Astrocyte (in vitro differentiated cells and primary cell): ENCODE measurements around the gene OR2W3.

Source experiments
- EZH2 ChIP-seq: IDR thresholded peaks from 2 replicates; pipeline ENCODE4 v1.6.1; 2012; ENCODE audit warnings: mild to moderate bottlenecking, low read length, inconsistent platforms; ENCODE audit not compliant: insufficient read depth
- TF ChIP-seq, protein P1 (sequence below): IDR thresholded peaks from 2 replicates; pipeline ENCODE4 v1.5.1; 2011; ENCODE audit warnings: low read depth, mild to moderate bottlenecking, inconsistent platforms, low read length, moderate library complexity; ENCODE audit not compliant: insufficient read depth

- TF ChIP-seq, protein P1, sequence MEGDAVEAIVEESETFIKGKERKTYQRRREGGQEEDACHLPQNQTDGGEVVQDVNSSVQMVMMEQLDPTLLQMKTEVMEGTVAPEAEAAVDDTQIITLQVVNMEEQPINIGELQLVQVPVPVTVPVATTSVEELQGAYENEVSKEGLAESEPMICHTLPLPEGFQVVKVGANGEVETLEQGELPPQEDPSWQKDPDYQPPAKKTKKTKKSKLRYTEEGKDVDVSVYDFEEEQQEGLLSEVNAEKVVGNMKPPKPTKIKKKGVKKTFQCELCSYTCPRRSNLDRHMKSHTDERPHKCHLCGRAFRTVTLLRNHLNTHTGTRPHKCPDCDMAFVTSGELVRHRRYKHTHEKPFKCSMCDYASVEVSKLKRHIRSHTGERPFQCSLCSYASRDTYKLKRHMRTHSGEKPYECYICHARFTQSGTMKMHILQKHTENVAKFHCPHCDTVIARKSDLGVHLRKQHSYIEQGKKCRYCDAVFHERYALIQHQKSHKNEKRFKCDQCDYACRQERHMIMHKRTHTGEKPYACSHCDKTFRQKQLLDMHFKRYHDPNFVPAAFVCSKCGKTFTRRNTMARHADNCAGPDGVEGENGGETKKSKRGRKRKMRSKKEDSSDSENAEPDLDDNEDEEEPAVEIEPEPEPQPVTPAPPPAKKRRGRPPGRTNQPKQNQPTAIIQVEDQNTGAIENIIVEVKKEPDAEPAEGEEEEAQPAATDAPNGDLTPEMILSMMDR, result no peak
- no peak for TF ChIP-seq EZH2
These were observed 12.0 kb upstream of the OR2W3 start for GRCh38 chr1:247883346-247883745.
